Fibroblast of lung (primary cell): ENCODE measurements around the gene SORBS1.

Experiments
- EZH2 ChIP-seq: IDR thresholded peaks from 2 replicates; pipeline ENCODE4 v1.5.1; 2012; ENCODE audit warnings: low read length, control low read depth, mild to moderate bottlenecking; ENCODE audit errors: missing control alignments
- TF ChIP-seq, protein P1 (sequence below), 2 donors: IDR thresholded peaks in 1 of 2; conservative IDR thresholded peaks in 1 of 2; 1 replicate in 1 of 2; 2 replicates in 1 of 2; pipeline ENCODE4 v1.5.1; 2011 to 2012; ENCODE audit warnings: low read length in 2 of 2, control low read depth in 1 of 2, inconsistent platforms in 1 of 2, low read depth in 1 of 2, mild to moderate bottlenecking in 1 of 2

DNA sequence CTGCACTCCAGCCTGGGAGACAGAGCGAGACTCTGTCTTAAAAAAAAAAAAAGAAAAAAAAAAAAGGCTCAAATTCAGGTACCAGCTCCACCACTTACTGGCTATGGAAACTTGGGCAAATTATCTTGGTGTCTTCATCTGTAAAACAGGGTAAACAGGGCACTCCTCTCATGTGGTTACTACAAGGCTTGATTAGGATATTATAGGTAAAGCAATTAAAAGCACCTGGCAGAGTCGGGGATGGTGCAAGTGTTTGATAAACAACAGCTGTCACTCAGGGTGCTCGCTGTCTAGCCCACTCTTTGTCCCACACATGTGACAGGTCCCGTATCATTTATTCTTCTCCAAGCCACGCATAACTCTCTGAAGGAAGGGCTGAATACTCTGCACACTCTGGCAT lies 96.9 kb downstream of the SORBS1 start:
- TF ChIP-seq, protein P1, sequence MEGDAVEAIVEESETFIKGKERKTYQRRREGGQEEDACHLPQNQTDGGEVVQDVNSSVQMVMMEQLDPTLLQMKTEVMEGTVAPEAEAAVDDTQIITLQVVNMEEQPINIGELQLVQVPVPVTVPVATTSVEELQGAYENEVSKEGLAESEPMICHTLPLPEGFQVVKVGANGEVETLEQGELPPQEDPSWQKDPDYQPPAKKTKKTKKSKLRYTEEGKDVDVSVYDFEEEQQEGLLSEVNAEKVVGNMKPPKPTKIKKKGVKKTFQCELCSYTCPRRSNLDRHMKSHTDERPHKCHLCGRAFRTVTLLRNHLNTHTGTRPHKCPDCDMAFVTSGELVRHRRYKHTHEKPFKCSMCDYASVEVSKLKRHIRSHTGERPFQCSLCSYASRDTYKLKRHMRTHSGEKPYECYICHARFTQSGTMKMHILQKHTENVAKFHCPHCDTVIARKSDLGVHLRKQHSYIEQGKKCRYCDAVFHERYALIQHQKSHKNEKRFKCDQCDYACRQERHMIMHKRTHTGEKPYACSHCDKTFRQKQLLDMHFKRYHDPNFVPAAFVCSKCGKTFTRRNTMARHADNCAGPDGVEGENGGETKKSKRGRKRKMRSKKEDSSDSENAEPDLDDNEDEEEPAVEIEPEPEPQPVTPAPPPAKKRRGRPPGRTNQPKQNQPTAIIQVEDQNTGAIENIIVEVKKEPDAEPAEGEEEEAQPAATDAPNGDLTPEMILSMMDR (conservative IDR thresholded peaks at IDR 0.05 in 1 of 2, IDR thresholded peaks at IDR 0.05 in 1 of 2; ENCODE audit: low read depth in 1 of 2, low read length in 2 of 2) = no peak
- no peak for TF ChIP-seq EZH2
